Loucy (cell line): ENCODE results near the gene NSF.
"Not testable (repeated sequence)": the region's sequence is repeated elsewhere in the genome, so short reads cannot be mapped to it uniquely, and the experiment has no call there.

Source experiments
- EZH2phosphoT487 ChIP-seq: fragments of 200-600 bp; IDR thresholded peaks from 2 replicates; pipeline ENCODE4 v1.6.1; 2018; ENCODE audit warnings: antibody characterized with exemption, mild to moderate bottlenecking, moderate library complexity, borderline replicate concordance
- TF ChIP-seq, protein P1 (sequence below): fragments of 200-600 bp; sonication (generic); conservative IDR thresholded peaks from 2 replicates; pipeline ENCODE4 v1.5.1; 2014; ENCODE audit warnings: mild to moderate bottlenecking, antibody characterized with exemption, low read length

GRCh38 chr17:46585444-46585843 is 5.0 kb upstream of the NSF start:
- TF ChIP-seq, protein P1, sequence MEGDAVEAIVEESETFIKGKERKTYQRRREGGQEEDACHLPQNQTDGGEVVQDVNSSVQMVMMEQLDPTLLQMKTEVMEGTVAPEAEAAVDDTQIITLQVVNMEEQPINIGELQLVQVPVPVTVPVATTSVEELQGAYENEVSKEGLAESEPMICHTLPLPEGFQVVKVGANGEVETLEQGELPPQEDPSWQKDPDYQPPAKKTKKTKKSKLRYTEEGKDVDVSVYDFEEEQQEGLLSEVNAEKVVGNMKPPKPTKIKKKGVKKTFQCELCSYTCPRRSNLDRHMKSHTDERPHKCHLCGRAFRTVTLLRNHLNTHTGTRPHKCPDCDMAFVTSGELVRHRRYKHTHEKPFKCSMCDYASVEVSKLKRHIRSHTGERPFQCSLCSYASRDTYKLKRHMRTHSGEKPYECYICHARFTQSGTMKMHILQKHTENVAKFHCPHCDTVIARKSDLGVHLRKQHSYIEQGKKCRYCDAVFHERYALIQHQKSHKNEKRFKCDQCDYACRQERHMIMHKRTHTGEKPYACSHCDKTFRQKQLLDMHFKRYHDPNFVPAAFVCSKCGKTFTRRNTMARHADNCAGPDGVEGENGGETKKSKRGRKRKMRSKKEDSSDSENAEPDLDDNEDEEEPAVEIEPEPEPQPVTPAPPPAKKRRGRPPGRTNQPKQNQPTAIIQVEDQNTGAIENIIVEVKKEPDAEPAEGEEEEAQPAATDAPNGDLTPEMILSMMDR, result not testable (repeated sequence)
- TF ChIP-seq EZH2phosphoT487, result not testable (repeated sequence)
